Measurements from ENCODE around the gene GLIPR2. TPM values are rescaled to one million over a fixed set of nuclear protein-coding genes. Genes with fewer than 3 reads are reported as not detected.
A peak's percentile ranks its signal among the peaks of the same experiment; 100 is the strongest.

GLIPR2 gene
- total and polyA plus RNA-seq, 4 donors: 17.4 to 112 (median 75.8) TPM

GRCh38 chr9:36091026-36091953, 45.2 kb upstream of the GLIPR2 start:
- TF ChIP-seq CTCF (IDR thresholded peaks at IDR 0.05; ENCODE audit: control extremely low read depth, extremely low read depth): no peak
- Histone ChIP-seq H3K36me3 (ENCODE audit: control insufficient read depth in 4 of 4, insufficient read depth in 4 of 4, low read length in 4 of 4) (peaks cover 0 to 6% (median 1%) of the 10 kb centered on the region in 4 donors), H3K4me3 (no peak overlapping the region), H3K9me3 (ENCODE audit: control insufficient read depth in 4 of 4, insufficient read depth in 3 of 4, low read length in 3 of 4) (peaks cover 0 to 2% (median 0%) of the 10 kb centered on the region in 4 donors), H3K9ac (ENCODE audit: insufficient read depth in 1 of 2, low read length in 2 of 2) (no peak overlapping the region), H3K27me3 (ENCODE audit: control insufficient read depth in 3 of 3, insufficient read depth in 3 of 3, low read length in 2 of 3) (no peaks in the 10 kb centered on the region), H3K27ac (ENCODE audit: low read depth in 1 of 2, low read length in 1 of 2) (peak overlapping the region in 1 of 2 donors; percentile 45), H3K4me1 (ENCODE audit: control insufficient read depth in 5 of 5, insufficient read depth in 5 of 5, low read length in 5 of 5) (peaks cover 0 to 5% (median 0%) of the 10 kb centered on the region in 5 donors)
- DNase-seq (peak; percentile 19 to 51 (median 31)), ATAC-seq (ENCODE audit: insufficient read depth, low FRiP score) (no peak)
- WGBS, 2 donors: 40 to 67% methylated on average over 8 of the region's 8 CpGs

GRCh38 chr9:36092014-36092413, 44.5 kb upstream of the GLIPR2 start:
- Histone ChIP-seq H3K4me1 (ENCODE audit: control insufficient read depth in 5 of 5, insufficient read depth in 5 of 5, low read length in 5 of 5) (peaks cover 0 to 5% (median 0%) of the 10 kb centered on the region in 5 donors), H3K27me3 (ENCODE audit: control insufficient read depth in 3 of 3, insufficient read depth in 3 of 3, low read length in 2 of 3) (no peaks in the 10 kb centered on the region), H3K9me3 (ENCODE audit: control insufficient read depth in 4 of 4, insufficient read depth in 3 of 4, low read length in 3 of 4) (no peaks in the 10 kb centered on the region), H3K27ac (ENCODE audit: low read depth in 1 of 2, low read length in 1 of 2) (no peak overlapping the region), H3K4me3 (no peak overlapping the region), H3K36me3 (ENCODE audit: control insufficient read depth in 4 of 4, insufficient read depth in 4 of 4, low read length in 4 of 4) (peaks cover 0 to 3% (median 0%) of the 10 kb centered on the region in 4 donors), H3K9ac (ENCODE audit: insufficient read depth in 1 of 2, low read length in 2 of 2) (no peak overlapping the region)
- no peak for TF ChIP-seq CTCF (IDR thresholded peaks at IDR 0.05; ENCODE audit: control extremely low read depth, extremely low read depth)
- no peak for ATAC-seq (ENCODE audit: insufficient read depth, low FRiP score)
- WGBS, 2 donors: 98 to 100% methylated on average over 1 of the region's 1 CpG
- DNase-seq: no peak

GRCh38 chr9:36092509-36093215, 43.9 kb upstream of the GLIPR2 start:
- no peak overlapping the region for H3K27ac ChIP-seq (ENCODE audit: low read depth in 1 of 2, low read length in 1 of 2)
- H3K9ac ChIP-seq (ENCODE audit: insufficient read depth in 1 of 2, low read length in 2 of 2): peak overlapping the region in 1 of 2 donors; percentile 13
- DNase-seq (peak in 1 of 3 donors; percentile 8), ATAC-seq (ENCODE audit: insufficient read depth, low FRiP score) (no peak)
- TF ChIP-seq CTCF (IDR thresholded peaks at IDR 0.05; ENCODE audit: control extremely low read depth, extremely low read depth): no peak
- H3K4me3 ChIP-seq: no peak overlapping the region
- H3K27me3 ChIP-seq (ENCODE audit: control insufficient read depth in 3 of 3, insufficient read depth in 3 of 3, low read length in 2 of 3): no peaks in the 10 kb centered on the region
- WGBS, 2 donors: 71 to 72% methylated on average over 9 of the region's 9 CpGs
- no peaks in the 10 kb centered on the region for H3K9me3 ChIP-seq (ENCODE audit: control insufficient read depth in 4 of 4, insufficient read depth in 3 of 4, low read length in 3 of 4)
- peaks cover 0 to 1% (median 0%) of the 10 kb centered on the region in 4 donors for H3K36me3 ChIP-seq (ENCODE audit: control insufficient read depth in 4 of 4, insufficient read depth in 4 of 4, low read length in 4 of 4)
- H3K4me1 ChIP-seq (ENCODE audit: control insufficient read depth in 5 of 5, insufficient read depth in 5 of 5, low read length in 5 of 5): peaks cover 0 to 5% (median 0%) of the 10 kb centered on the region in 5 donors
